ENCODE measurements around the gene IHH. TPM values are rescaled to one million over a fixed set of nuclear protein-coding genes. Genes with fewer than 3 reads are reported as not detected.

The IHH gene
- total RNA-seq, 1 experiment from 2014 or later: not detected

GRCh38 chr2:219057709-219058540 lies 2.8 kb downstream of the IHH start:
- Histone ChIP-seq H3K9me3 (ENCODE audit: control insufficient read depth, low read depth, low read length) (no peaks in the 10 kb centered on the region), H2BK15ac (ENCODE audit: low read depth, low read length) (no peak overlapping the region), H4K8ac (replicated peaks; ENCODE audit: insufficient read length, low read depth, low read length) (no peak overlapping the region), H3K27me3 (ENCODE audit: insufficient read depth, low read length) (peaks cover 64% of the 10 kb centered on the region), H3T11ph (ENCODE audit: low read length) (no peak overlapping the region), H4K5ac (ENCODE audit: insufficient read length, low read depth, low read length) (no peak overlapping the region), H3K4me1 (ENCODE audit: insufficient read depth, low read length) (no peaks in the 10 kb centered on the region), H2AK5ac (ENCODE audit: insufficient read length, low read length) (no peak overlapping the region), H3K23ac (ENCODE audit: insufficient read length, low read depth, low read length) (no peak overlapping the region), H2BK20ac (ENCODE audit: low read depth, low read length, poor library complexity, severe bottlenecking) (no peak overlapping the region), H2BK120ac (ENCODE audit: low read depth, low read length, poor library complexity, severe bottlenecking) (no peak overlapping the region), H2BK12ac (ENCODE audit: insufficient read length, low read depth, low read length) (no peak overlapping the region), H3K79me2 (ENCODE audit: insufficient read depth, low read length) (no peaks in the 10 kb centered on the region), H2AFZ (ENCODE audit: low read length) (no peak overlapping the region), H3K9ac (ENCODE audit: extremely low read depth, insufficient read length, low read length) (no peak overlapping the region), H4K20me1 (ENCODE audit: control insufficient read depth, insufficient read depth, insufficient read length) (no peaks in the 10 kb centered on the region), H3K4me2 (ENCODE audit: insufficient read depth, insufficient read length, low read length) (peak overlapping the region; percentile 28), H4K91ac (ENCODE audit: insufficient read length, low read depth, low read length) (no peak overlapping the region), H3K18ac (ENCODE audit: insufficient read length, low read depth, low read length) (no peak overlapping the region), H3K14ac (ENCODE audit: insufficient read depth, low read length) (no peak overlapping the region), H3K4ac (ENCODE audit: low read depth, low read length) (no peak overlapping the region), H3K23me2 (ENCODE audit: insufficient read length, low read depth, low read length, poor library complexity, severe bottlenecking) (peaks cover 3% of the 10 kb centered on the region), H3K56ac (ENCODE audit: insufficient read length, low read depth, low read length) (no peak overlapping the region), H3K27ac (ENCODE audit: insufficient read length, low read depth, low read length) (no peak overlapping the region), H3K79me1 (ENCODE audit: insufficient read depth, low read depth, low read length, poor library complexity, severe bottlenecking) (no peaks in the 10 kb centered on the region), H2BK5ac (ENCODE audit: insufficient read length, low read length) (no peak overlapping the region)
- no peaks in the 10 kb centered on the region for H3K36me3 Mint-ChIP-seq (ENCODE audit: insufficient read depth in 1 of 3, low read depth in 3 of 3)
- DNase-seq: peak; percentile 88
- no CpG with 5 or more reads among the region's 52 CpGs for WGBS (ENCODE audit: extremely low coverage, insufficient read length, low lambda C conversion rate)
- H3K27me3 Mint-ChIP-seq (ENCODE audit: low read depth): peaks cover 94% of the 10 kb centered on the region
- H3K4me1 Mint-ChIP-seq: peaks cover 24 to 34% of the 10 kb centered on the region in 2 experiments
- H3K27ac Mint-ChIP-seq: no peak overlapping the region
- peaks cover 0 to 3% of the 10 kb centered on the region in 2 experiments; a peak in 2 of 5 replicates for H3K9me3 Mint-ChIP-seq
- TF ChIP-seq CTCF (conservative IDR thresholded peaks at IDR 0.05): peak; percentile 97
- peak overlapping the region in 1 of 2 experiments; percentile 64; a peak in 2 of 5 replicates for H3K4me3 Mint-ChIP-seq
